AG04450 (cell line): ENCODE results near the gene GLYATL1. TPM values are rescaled to one million over a fixed set of nuclear protein-coding genes. Genes with fewer than 3 reads are reported as not detected.

Experiments
- CTCF ChIA-PET: fragments of 300-600, 350-600 bp; formaldehyde crosslinking; extraction: SDS; loops from one replicate; lab custom pipeline; 2022; ENCODE audit warnings: antibody characterized with exemption, inconsistent platforms; lab: Charles Lee
- POLR2A ChIA-PET: fragments of 350-600 bp; formaldehyde crosslinking; extraction: SDS; loops from one replicate; lab custom pipeline; 2021; ENCODE audit warnings: antibody characterized with exemption, inconsistent platforms; lab: Yijun Ruan, JAX
- DNase-seq: peaks from one replicate; pipeline ENCODE4 v3.0.0-alpha.2; 2011; ENCODE audit warnings: low read depth, low spot score
- H3K27ac ChIP-seq: one replicate; pipeline ENCODE4 v1.5.1; 2012; ENCODE audit warnings: low read depth, low read length, control low read depth
- H3K27me3 ChIP-seq: one replicate; pipeline ENCODE4 v1.6.0; 2012; ENCODE audit warnings: low read length; ENCODE audit not compliant: control insufficient read depth, insufficient read depth
- H3K4me3 ChIP-seq: 2 replicates; pipeline ENCODE4 v1.5.1; 2011; ENCODE audit warnings: mild to moderate bottlenecking, low read depth, low read length, control low read depth
- H3K9me3 ChIP-seq: 2 replicates; pipeline ENCODE4 v1.5.1; 2012; ENCODE audit warnings: low read length; ENCODE audit not compliant: control insufficient read depth, insufficient read depth
- polyA plus RNA-seq: library from polyadenylated mRNA; depleted of rRNA; stranded (reverse); fragments of >200 nt; gene quantifications from 2 replicates; pipeline ENCODE4 v1.2.3, GENCODE V29; 2011
- TF ChIP-seq, protein P1 (sequence below): IDR thresholded peaks from 2 replicates; pipeline ENCODE4 v1.5.1; 2011; ENCODE audit warnings: low read depth, low read length, control low read depth, inconsistent platforms

GLYATL1 gene
- polyA plus RNA-seq, 1 experiment: 0.30 TPM

DNA sequence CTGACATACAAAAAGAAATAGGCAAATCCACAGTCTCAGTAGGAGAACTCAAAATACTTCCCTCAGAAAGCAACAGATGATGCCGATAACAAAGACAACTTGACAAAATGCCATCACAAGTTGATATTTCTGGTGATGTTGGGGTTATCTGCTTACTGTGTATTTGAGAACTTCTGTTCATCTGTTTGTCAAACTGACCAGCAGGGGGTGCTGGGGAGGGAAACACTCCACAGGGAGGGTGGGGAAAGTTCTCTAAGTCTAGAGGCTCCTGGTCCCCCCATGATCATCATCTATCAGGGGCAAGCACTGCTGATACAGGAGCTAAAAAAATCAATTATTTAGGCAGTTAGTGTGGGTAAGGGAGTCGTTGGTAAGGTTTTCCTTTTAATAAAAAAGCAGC lies 19.2 kb downstream of the GLYATL1 start:
- Histone ChIP-seq H3K27ac (no peak overlapping the region), H3K27me3 (no peaks in the 10 kb centered on the region), H3K4me3 (no peak overlapping the region), H3K9me3 (no peaks in the 10 kb centered on the region)
- TF ChIP-seq, protein P1, sequence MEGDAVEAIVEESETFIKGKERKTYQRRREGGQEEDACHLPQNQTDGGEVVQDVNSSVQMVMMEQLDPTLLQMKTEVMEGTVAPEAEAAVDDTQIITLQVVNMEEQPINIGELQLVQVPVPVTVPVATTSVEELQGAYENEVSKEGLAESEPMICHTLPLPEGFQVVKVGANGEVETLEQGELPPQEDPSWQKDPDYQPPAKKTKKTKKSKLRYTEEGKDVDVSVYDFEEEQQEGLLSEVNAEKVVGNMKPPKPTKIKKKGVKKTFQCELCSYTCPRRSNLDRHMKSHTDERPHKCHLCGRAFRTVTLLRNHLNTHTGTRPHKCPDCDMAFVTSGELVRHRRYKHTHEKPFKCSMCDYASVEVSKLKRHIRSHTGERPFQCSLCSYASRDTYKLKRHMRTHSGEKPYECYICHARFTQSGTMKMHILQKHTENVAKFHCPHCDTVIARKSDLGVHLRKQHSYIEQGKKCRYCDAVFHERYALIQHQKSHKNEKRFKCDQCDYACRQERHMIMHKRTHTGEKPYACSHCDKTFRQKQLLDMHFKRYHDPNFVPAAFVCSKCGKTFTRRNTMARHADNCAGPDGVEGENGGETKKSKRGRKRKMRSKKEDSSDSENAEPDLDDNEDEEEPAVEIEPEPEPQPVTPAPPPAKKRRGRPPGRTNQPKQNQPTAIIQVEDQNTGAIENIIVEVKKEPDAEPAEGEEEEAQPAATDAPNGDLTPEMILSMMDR: peak; percentile 31
- CTCF ChIA-PET: interaction anchor here (1.4 kb wide), 1 partner anchor 11 kb away, joined by 4 read pairs; no protein-coding TSS in a partner anchor
- POLR2A ChIA-PET: interaction anchor here (0.6 kb wide), 1 partner anchor 1137 kb away, joined by 3 read pairs; no protein-coding TSS in a partner anchor
- no peak for DNase-seq

GRCh38 chr11:58963551-58964104 lies 24.3 kb downstream of the GLYATL1 start:
- no peaks in the 10 kb centered on the region for H3K9me3 ChIP-seq
- CTCF ChIA-PET: interaction anchor here (1.3 to 1.6 kb wide), 2 partner anchors 172 to 311 kb away, joined by 3 read pairs; no protein-coding TSS in a partner anchor
- DNase-seq: peak; percentile 27
- H3K27me3 ChIP-seq: peaks cover 4% of the 10 kb centered on the region
- peak overlapping the region; percentile 25; the same call in 1 of the 2 replicates for H3K4me3 ChIP-seq
- no peak overlapping the region for H3K27ac ChIP-seq
- TF ChIP-seq, protein P1: peak; percentile 45
- POLR2A ChIA-PET: no interaction called here

DNA sequence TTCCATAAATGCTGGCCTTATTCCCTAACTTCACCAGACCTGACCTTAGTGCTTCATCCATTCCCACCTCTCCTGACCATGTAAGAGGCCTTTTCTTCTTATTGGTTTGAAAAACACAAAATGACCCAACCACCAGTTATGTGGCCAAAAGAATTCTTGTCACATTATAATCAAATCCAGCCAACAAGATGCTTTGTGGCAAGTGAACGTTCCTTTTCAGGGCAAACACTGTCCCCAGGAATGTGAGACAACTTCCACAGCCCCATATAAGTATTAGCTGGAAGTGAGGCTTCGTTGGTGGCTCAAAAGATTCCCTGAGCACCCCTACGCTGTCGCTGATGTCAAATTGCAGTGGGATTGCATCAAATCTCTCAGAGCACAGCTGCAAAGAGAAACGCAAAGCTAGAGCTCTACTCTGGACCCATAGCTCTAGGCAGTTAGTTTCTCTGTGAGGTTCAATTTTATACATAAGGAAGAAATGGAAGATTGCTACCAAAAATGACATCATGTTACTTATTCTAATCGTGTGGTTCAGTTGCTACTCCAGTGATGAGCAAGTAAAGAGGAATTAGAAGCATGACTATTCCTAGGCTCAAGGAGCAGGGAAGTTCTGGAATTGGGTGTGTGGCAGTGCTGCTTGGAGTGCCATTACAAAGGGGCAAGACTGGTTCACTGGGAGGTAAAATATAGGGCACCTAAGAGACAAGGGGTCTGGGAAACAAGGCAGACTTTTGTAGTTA lies 26.1 kb downstream of the GLYATL1 start:
- no peak for DNase-seq
- ChIA-PET CTCF (no interaction called here), POLR2A (interaction anchor here (0.6 kb wide), 1 partner anchor 337 kb away, joined by 4 read pairs; no protein-coding TSS in a partner anchor)

GRCh38 chr11:58968251-58968711 lies 29.0 kb downstream of the GLYATL1 start:
- Histone ChIP-seq H3K9me3 (no peaks in the 10 kb centered on the region), H3K4me3 (no peak overlapping the region), H3K27ac (no peak overlapping the region), H3K27me3 (peaks cover 4% of the 10 kb centered on the region)
- CTCF ChIA-PET: no interaction called here
- no peak for DNase-seq
- POLR2A ChIA-PET: no interaction called here
- TF ChIP-seq, protein P1: no peak

More for the DNA sequence above, 26.1 kb downstream of the GLYATL1 start:
- Histone ChIP-seq H3K27me3 (peaks cover 4% of the 10 kb centered on the region), H3K9me3 (no peaks in the 10 kb centered on the region), H3K4me3 (no peak overlapping the region), H3K27ac (no peak overlapping the region)
- TF ChIP-seq, protein P1: no peak

- H3K27ac ChIP-seq: no peak overlapping the region
- H3K27me3 ChIP-seq: no peaks in the 10 kb centered on the region
- no peak overlapping the region for H3K4me3 ChIP-seq
- CTCF ChIA-PET: no interaction called here
- H3K9me3 ChIP-seq: no peaks in the 10 kb centered on the region
- TF ChIP-seq, protein P1: no peak
- DNase-seq: no peak
- POLR2A ChIA-PET: no interaction called here
These were observed 38.2 kb downstream of the GLYATL1 start for GRCh38 chr11:58977470-58977869.
